ENCODE results near the gene GID8. TPM values are rescaled to one million over a fixed set of nuclear protein-coding genes. Genes with fewer than 3 reads are reported as not detected.

GID8 gene
- polyA plus RNA-seq, 1 donor from 2014 or later: 54.8 TPM

DNA sequence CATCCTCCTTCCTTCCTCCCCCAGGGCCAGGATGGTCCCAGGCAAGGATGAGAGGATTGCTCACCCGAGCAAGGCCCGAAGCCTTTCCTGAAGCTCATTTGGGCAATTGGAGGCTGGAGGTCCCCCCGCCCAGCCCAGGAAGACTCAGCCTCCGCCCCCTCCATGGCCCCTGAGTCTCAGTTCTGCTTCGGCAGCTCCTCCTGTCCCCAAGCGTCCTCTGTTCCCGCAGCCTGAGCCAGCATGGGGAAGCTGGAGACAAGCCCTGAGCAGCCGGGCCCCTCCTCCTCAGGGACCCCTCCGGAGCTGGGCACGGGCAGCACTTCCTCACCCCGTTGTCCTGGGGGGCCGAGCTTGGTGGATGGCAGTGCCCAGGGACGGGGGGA lies 40.6 kb downstream of the GID8 start:
- no peak overlapping the region for H3K4me2 ChIP-seq (ENCODE audit: low read length)
- peaks cover 11% of the 10 kb centered on the region for H3K27me3 ChIP-seq (ENCODE audit: insufficient read depth, low read depth, low read length)
- no peaks in the 10 kb centered on the region for H3K36me3 ChIP-seq (ENCODE audit: insufficient read depth, low read length)
- no peak overlapping the region for H2AFZ ChIP-seq (ENCODE audit: low read depth, low read length)
- H3K27ac ChIP-seq (ENCODE audit: low read length): no peak overlapping the region
- H3K9me3 ChIP-seq (ENCODE audit: low read length): no peaks in the 10 kb centered on the region
- no peaks in the 10 kb centered on the region for H3F3A ChIP-seq (ENCODE audit: insufficient read depth, low read length, poor library complexity, severe bottlenecking)
- H3K9me2 ChIP-seq (ENCODE audit: insufficient read depth, low read length): no peaks in the 10 kb centered on the region
- H3K4me3 ChIP-seq (ENCODE audit: low read length): no peak overlapping the region
- no peak for TF ChIP-seq REST (IDR thresholded peaks at IDR 0.05; ENCODE audit: borderline replicate concordance)
- no peak for TF ChIP-seq SMC3 (conservative IDR thresholded peaks at IDR 0.05; ENCODE audit: poor library complexity)
- TF ChIP-seq TAF1 (IDR thresholded peaks at IDR 0.05; ENCODE audit: low read depth): no peak
- TF ChIP-seq EZH2 (IDR thresholded peaks at IDR 0.05; ENCODE audit: borderline replicate concordance, insufficient read depth, low read length, poor library complexity, severe bottlenecking): no peak
- TF ChIP-seq RAD21 (conservative IDR thresholded peaks at IDR 0.05): no peak
- no peak for TF ChIP-seq POLR2AphosphoS5 (IDR thresholded peaks at IDR 0.05)
- no peak for TF ChIP-seq EP300 (conservative IDR thresholded peaks at IDR 0.05; ENCODE audit: poor library complexity, severe bottlenecking)
- TF ChIP-seq MXI1 (conservative IDR thresholded peaks at IDR 0.05; ENCODE audit: poor library complexity, severe bottlenecking): no peak
- no peak for TF ChIP-seq CTCF (IDR thresholded peaks at IDR 0.05; ENCODE audit: poor library complexity, severe bottlenecking)
- no peaks in the 10 kb centered on the region for H4K20me1 ChIP-seq (ENCODE audit: insufficient read depth)
- no peaks in the 10 kb centered on the region for H3K79me2 ChIP-seq (replicated peaks; ENCODE audit: insufficient read depth, low read length)
- no peak overlapping the region for H3K9ac ChIP-seq (ENCODE audit: low read length)

- TF ChIP-seq MXI1 (conservative IDR thresholded peaks at IDR 0.05; ENCODE audit: poor library complexity, severe bottlenecking) (no peak), REST (IDR thresholded peaks at IDR 0.05; ENCODE audit: borderline replicate concordance) (no peak), CTCF (IDR thresholded peaks at IDR 0.05; ENCODE audit: poor library complexity, severe bottlenecking) (no peak), EP300 (conservative IDR thresholded peaks at IDR 0.05; ENCODE audit: poor library complexity, severe bottlenecking) (no peak), POLR2AphosphoS5 (IDR thresholded peaks at IDR 0.05) (no peak), RAD21 (conservative IDR thresholded peaks at IDR 0.05) (no peak), EZH2 (IDR thresholded peaks at IDR 0.05; ENCODE audit: borderline replicate concordance, insufficient read depth, low read length, poor library complexity, severe bottlenecking) (no peak), TAF1 (IDR thresholded peaks at IDR 0.05; ENCODE audit: low read depth) (no peak), SMC3 (conservative IDR thresholded peaks at IDR 0.05; ENCODE audit: poor library complexity) (no peak)
- H4K20me1 ChIP-seq (ENCODE audit: insufficient read depth): no peaks in the 10 kb centered on the region
- H3K36me3 ChIP-seq (ENCODE audit: insufficient read depth, low read length): no peaks in the 10 kb centered on the region
- no peaks in the 10 kb centered on the region for H3F3A ChIP-seq (ENCODE audit: insufficient read depth, low read length, poor library complexity, severe bottlenecking)
- H3K27me3 ChIP-seq (ENCODE audit: insufficient read depth, low read depth, low read length): peaks cover 4% of the 10 kb centered on the region
- no peak overlapping the region for H3K4me3 ChIP-seq (ENCODE audit: low read length)
- no peaks in the 10 kb centered on the region for H3K9me3 ChIP-seq (ENCODE audit: low read length)
- H2AFZ ChIP-seq (ENCODE audit: low read depth, low read length): no peak overlapping the region
- H3K9ac ChIP-seq (ENCODE audit: low read length): no peak overlapping the region
- no peaks in the 10 kb centered on the region for H3K9me2 ChIP-seq (ENCODE audit: insufficient read depth, low read length)
- H3K27ac ChIP-seq (ENCODE audit: low read length): no peak overlapping the region
- H3K4me2 ChIP-seq (ENCODE audit: low read length): no peak overlapping the region
- H3K79me2 ChIP-seq (replicated peaks; ENCODE audit: insufficient read depth, low read length): no peaks in the 10 kb centered on the region
Measured at GRCh38 chr20:62979310-62979709, 41.4 kb downstream of the GID8 start.
